ENCODE measurements around the gene RPS17. TPM values are rescaled to one million over a fixed set of nuclear protein-coding genes. Genes with fewer than 3 reads are reported as not detected.
"Not testable (repeated sequence)": the region's sequence is repeated elsewhere in the genome, so short reads cannot be mapped to it uniquely, and the experiment has no call there.

RPS17 gene
- total RNA-seq, 2 experiments from 2014 or later, result 1,680 to 1,976 TPM

DNA sequence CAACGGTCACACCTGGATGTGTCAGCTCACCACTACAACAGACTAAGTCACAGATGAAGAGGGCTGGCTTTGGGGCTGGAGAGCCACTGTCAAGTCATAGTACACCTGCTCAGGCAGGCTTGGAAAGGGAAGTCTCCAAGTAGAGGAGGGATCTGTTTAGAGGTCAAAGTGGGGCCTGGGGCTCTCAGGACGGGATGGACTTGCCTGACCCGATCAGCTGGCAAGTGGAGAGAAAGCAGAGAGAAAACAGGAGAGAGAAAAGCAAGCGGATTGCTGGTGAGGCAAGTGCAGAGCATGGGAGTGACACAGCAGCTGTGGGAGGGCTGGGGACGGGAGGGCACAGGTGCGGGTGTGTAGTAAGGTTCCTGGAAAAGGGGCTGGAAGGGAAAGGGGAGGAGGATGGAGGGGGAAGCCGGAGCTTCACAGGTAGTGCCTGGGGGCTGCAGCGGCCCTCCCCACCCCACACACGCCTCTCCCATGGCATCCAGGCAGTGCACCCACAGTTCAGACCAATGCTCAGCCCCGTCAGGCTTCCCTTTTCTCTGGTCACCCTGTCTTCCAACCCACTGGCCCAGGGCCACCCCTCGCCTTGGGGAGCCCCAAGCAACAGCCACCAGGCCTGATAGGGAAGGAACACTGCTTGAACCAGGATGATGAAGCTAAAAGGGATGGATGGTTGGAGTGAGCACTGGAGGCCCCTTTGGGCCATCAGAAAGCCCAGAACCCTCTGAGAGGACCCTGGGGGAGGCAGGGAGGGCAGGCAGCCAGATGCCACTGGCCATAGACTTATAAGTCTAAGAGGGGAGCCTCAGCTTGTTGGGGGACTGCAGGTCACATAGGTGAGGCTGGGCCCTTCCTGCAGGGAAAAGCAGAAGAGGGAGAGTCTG is 8.5 kb downstream of the RPS17 start:
- no peak overlapping the region for H3K4me3 Mint-ChIP-seq
- no peak for DNase-seq
- ChIA-PET CTCF (interaction anchor here (1.0 to 3.2 kb wide), 4 partner anchors 9 to 468 kb away, joined by 3 to 51 read pairs (median 6); partner anchors contain the start of gene RPS17), POLR2A (no interaction called here)
- peaks cover 25% of the 10 kb centered on the region for H3K36me3 Mint-ChIP-seq (ENCODE audit: low read depth)
- no peaks in the 10 kb centered on the region for H3K9me3 Mint-ChIP-seq
- no peak overlapping the region for H3K27ac Mint-ChIP-seq
- peaks cover 3% of the 10 kb centered on the region for H3K27me3 Mint-ChIP-seq
- peaks cover 18% of the 10 kb centered on the region for H3K4me1 Mint-ChIP-seq

DNA sequence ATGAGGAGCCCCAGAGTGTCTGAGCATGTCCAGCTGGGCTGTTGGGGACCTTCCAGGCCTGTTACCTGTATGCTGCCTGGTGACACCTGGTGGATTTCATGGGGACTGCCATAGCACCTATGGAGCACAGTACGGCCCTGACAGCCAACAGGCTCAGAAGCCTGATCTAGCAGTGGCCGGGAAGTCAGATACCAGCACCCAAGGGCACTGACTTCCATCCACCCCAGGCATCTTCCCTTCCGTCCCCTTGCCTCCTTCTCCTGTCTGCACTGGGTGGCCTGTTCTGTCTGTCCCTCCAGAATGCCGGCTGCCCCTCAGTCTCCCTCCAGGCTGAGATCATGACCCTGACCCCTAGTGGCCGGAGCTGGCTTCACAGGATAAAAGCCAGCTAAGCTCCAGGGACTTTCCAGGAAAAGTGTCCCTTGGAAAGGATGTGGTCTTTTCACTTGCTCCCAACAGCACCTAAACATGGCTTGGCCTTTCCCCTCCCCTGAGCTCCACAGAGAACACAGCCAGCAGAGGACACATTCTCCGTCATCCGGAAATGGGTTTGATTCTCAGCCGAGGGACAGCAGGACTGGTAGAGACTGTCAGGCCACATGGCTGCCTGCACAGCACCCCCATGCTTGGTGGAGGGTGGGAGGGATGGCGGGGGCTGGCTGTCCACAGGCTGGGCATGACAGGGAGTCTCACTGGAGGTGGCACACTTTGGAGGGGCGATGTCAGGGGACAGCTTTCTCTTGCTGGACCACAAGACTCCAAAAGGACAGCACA is 9.5 kb downstream of the RPS17 start:
- ChIA-PET CTCF (interaction anchor here (1.0 to 3.2 kb wide), 5 partner anchors 10 to 469 kb away, joined by 3 to 51 read pairs (median 4); partner anchors contain the start of gene RPS17), POLR2A (interaction anchor here (0.6 kb wide), 1 partner anchor 463 kb away, joined by 4 read pairs; no protein-coding TSS in a partner anchor)
- H3K4me1 Mint-ChIP-seq, result peaks cover 10% of the 10 kb centered on the region
- H3K9me3 Mint-ChIP-seq, result no peaks in the 10 kb centered on the region
- peak; percentile 79 for DNase-seq
- peaks cover 16% of the 10 kb centered on the region for H3K36me3 Mint-ChIP-seq (ENCODE audit: low read depth)
- H3K4me3 Mint-ChIP-seq, result peak overlapping the region; percentile 23
- peak overlapping the region; percentile 12 for H3K27ac Mint-ChIP-seq
- H3K27me3 Mint-ChIP-seq, result peaks cover 3% of the 10 kb centered on the region

DNA sequence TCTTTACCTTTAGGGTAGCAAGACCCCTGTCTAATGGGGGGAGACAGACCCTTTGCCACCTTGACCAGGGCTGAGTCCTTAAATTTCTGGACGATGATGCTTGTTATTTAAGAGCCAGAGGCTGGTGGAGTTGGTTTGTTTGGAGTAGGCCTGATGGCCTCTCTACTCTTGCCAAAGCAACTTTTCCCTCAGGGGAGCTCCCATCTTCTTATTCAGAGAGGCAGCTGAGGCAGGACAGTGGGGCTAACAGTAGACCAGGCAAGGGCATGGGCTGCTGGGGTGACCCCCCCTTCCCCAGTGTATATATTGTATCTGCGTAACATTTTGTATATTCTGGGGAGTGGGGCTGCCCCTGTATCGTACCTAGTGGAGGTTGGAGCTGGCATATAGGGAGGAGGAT is 10.3 kb downstream of the RPS17 start:
- Mint-ChIP-seq H3K27ac (no peak overlapping the region), H3K4me3 (no peak overlapping the region), H3K4me1 (peaks cover 10% of the 10 kb centered on the region), H3K9me3 (no peaks in the 10 kb centered on the region), H3K36me3 (ENCODE audit: low read depth) (peaks cover 9% of the 10 kb centered on the region), H3K27me3 (peaks cover 3% of the 10 kb centered on the region)
- POLR2A ChIA-PET, result no interaction called here
- CTCF ChIA-PET, result interaction anchor here (3.2 kb wide), 1 partner anchor 11 kb away, joined by 51 read pairs; the partner anchor contains the start of gene RPS17
- DNase-seq, result no peak

DNA sequence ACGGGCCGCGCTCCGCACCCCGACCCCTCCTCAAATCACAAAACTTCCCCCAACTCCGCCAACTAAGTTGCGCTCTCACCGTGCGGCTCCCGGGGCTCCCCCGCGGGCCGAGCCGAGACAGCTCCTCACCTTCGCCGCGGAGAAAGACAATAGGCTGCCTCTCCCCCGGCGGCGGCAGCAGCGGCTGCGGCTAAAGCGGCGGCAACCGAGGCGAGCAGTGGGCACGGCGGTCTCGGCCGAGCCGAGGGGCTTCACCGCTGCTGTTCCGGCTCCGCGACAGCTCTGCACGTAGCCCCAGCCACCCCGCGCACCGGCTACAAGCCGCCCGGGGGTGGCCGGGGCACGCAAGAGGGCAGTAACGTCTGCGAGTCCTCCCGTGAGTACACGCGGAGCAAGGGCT is 26.7 kb downstream of the RPS17 start:
- H3K9me3 Mint-ChIP-seq; H3K4me1 Mint-ChIP-seq; H3K27ac Mint-ChIP-seq; H3K36me3 Mint-ChIP-seq (ENCODE audit: low read depth); H3K4me3 Mint-ChIP-seq; POLR2A ChIA-PET; DNase-seq; CTCF ChIA-PET; H3K27me3 Mint-ChIP-seq: not testable (repeated sequence)

DNA sequence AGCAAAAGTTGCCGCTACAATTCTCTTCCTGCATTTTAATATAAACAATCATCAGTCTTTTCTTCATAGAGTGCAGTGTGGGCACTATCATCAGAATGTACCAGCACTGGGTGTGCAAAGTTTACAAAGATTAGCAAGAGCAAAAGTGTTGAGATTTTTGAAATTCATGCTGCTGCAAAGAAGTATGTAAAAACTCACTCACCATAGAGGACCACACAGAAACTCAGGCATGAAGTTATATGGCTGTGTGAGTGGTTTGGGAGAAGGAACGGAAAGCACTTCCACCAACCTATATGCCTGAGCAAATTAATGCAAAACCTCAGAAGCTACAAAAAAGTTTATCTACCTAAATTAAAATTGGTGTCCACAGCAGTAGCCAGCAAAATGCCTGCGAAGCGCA is 32.6 kb downstream of the RPS17 start:
- POLR2A ChIA-PET; DNase-seq; H3K4me1 Mint-ChIP-seq; H3K9me3 Mint-ChIP-seq; H3K27ac Mint-ChIP-seq; H3K36me3 Mint-ChIP-seq (ENCODE audit: low read depth); CTCF ChIA-PET; H3K4me3 Mint-ChIP-seq; H3K27me3 Mint-ChIP-seq: not testable (repeated sequence)

DNA sequence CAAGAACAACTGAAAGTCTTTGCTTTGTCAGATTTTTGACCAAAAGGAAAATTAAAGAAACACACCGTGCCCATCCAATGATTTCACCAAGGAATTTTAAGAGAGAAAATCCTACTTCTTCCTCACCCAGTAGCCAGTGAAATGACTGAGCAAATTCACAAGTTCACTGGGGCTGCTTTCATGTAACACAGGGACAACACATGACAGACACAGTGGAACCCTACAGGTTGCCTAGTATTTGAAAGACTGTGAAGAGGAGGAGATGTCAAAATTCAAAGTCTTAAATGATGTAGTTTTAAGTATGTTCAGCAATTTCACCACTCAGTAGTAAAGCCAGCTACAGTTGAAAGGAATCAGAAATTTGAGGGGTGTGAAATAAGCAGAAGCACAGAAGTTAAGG is 33.2 kb downstream of the RPS17 start:
- H3K27ac Mint-ChIP-seq; H3K4me1 Mint-ChIP-seq; H3K9me3 Mint-ChIP-seq; CTCF ChIA-PET; DNase-seq; POLR2A ChIA-PET; H3K36me3 Mint-ChIP-seq (ENCODE audit: low read depth); H3K27me3 Mint-ChIP-seq; H3K4me3 Mint-ChIP-seq: not testable (repeated sequence)

DNA sequence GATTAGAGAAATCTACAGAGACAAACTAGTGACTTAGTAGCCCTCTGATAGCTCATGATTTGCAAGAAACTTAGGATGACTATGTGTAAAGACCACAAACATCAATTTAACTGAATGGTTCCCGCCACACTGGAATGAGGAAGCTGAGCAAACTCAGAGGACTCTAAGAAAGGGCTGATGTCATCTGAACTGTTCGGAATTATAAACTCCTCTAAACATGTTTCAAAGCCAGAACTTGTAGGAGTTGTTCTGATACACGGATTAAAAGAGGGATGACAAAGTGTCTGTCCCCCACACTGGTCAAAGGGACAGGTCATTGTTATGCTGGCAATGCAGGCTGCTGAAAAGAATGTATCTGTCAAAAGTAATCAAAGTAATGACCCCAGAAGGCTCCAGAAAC is 34.4 kb downstream of the RPS17 start:
- H3K27ac Mint-ChIP-seq; H3K4me1 Mint-ChIP-seq; POLR2A ChIA-PET; H3K4me3 Mint-ChIP-seq; H3K9me3 Mint-ChIP-seq; CTCF ChIA-PET; DNase-seq; H3K36me3 Mint-ChIP-seq (ENCODE audit: low read depth); H3K27me3 Mint-ChIP-seq: not testable (repeated sequence)

DNA sequence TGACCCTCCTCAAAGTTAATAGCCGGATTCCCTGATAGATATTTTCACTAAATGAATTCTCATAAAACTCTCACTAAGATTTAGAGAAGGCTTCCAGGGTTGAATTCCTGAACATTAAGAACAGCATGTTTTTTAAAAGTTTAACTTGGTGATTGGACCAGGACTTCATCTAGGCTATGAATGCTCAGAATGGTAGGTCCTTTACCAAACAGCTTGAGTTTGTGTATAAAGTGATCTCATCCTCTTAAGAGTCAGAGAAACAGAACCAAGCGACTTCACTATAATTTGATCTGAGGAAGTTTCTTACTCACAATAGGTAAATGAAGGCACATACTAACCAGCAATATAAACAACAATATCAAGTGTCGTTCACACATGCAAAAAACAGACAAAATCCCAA is 36.2 kb downstream of the RPS17 start:
- DNase-seq; H3K4me1 Mint-ChIP-seq; POLR2A ChIA-PET; H3K27me3 Mint-ChIP-seq; H3K9me3 Mint-ChIP-seq; H3K36me3 Mint-ChIP-seq (ENCODE audit: low read depth); H3K27ac Mint-ChIP-seq; H3K4me3 Mint-ChIP-seq; CTCF ChIA-PET: not testable (repeated sequence)

DNA sequence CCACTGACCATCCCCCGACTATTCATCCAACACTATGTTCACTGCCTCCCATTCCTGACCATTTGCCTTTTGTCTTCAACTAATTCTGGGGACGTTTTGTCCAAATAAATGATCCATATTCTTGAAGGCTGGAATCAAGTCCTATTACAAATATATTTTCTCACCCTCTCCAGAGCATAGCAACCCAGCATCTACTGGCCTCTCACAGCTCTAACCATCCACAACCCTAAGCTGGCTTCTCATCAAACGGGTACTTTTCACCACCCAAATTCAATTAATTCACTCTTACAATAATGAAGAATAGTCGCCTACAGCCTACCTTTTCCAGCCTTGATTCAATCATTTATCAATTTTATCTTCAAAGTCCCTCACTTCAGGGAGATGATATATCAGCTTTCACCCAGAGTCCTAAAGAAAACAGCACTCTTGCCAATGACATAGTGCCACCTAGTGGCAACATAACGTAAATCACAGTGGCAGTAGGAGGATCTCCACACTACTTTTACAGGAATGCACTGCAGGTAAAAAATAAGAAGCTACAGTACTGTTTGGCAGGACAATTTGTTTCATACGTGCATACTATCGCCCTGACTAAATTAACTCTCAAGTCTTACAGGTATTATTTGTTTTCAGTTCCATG is 37.4 kb downstream of the RPS17 start:
- DNase-seq; H3K9me3 Mint-ChIP-seq; CTCF ChIA-PET; H3K4me1 Mint-ChIP-seq; H3K36me3 Mint-ChIP-seq (ENCODE audit: low read depth); H3K27me3 Mint-ChIP-seq; H3K4me3 Mint-ChIP-seq; H3K27ac Mint-ChIP-seq; POLR2A ChIA-PET: not testable (repeated sequence)

DNA sequence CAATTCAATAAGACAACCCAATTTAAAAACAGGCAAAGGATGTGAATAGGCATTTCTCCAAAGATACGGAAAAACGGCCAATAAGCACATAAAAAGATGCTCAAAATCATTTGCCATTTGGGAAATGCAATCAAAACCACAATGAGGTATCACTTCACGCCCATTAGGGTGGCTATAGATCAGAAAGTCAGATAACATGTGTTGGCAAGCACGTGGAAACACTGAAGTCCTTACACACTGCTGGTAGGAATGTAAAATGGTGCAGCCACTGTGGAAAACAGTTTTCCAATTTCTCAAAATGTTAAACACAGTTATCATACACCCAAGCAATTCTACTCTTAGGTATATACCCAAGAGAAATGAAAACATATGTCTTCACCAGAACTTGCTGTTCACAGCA is 39.5 kb downstream of the RPS17 start:
- CTCF ChIA-PET; H3K36me3 Mint-ChIP-seq (ENCODE audit: low read depth); H3K9me3 Mint-ChIP-seq; DNase-seq; H3K4me1 Mint-ChIP-seq; H3K4me3 Mint-ChIP-seq; POLR2A ChIA-PET; H3K27me3 Mint-ChIP-seq; H3K27ac Mint-ChIP-seq: not testable (repeated sequence)

DNA sequence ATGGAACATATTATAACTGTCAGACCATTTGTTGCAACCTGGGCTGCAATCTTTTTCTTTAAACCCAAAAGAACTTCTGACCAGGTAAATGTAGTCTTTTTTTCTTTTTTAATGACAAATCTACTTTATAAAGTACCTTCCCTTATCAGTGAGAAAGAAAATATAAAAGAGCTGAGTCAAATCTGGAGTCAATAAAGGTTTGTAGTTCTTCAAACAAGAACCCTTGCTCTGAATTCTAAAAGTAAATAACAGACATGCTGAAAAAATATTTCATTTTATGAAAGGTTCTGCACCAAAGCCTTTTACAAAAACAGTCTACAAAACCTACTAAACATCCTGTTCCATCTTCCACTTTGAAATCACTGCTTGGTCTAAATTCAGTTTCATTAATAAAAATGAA is 42.3 kb downstream of the RPS17 start:
- H3K27me3 Mint-ChIP-seq; H3K27ac Mint-ChIP-seq; H3K4me1 Mint-ChIP-seq; H3K36me3 Mint-ChIP-seq (ENCODE audit: low read depth); CTCF ChIA-PET; H3K9me3 Mint-ChIP-seq; POLR2A ChIA-PET; DNase-seq; H3K4me3 Mint-ChIP-seq: not testable (repeated sequence)

DNA sequence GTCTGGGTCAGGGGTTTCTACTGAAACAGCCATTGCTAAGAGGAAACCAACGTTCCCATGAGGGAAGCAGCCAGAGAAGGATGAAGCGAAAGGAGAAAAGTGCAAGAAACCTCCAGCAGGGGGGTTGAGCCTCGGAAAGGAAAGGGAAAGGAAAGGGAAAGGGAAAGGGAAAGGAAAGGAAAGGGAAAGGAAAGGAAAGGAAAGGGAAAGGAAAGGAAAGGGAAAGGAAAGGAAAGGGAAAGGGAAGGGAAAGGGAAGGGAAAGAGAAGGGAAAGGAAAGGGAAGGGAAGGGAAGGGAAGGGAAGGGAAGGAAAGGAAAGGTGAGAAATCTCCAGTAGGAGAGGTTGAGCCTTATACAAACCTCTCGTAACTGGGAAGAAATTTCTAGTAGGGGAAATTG is 52.0 kb downstream of the RPS17 start:
- H3K9me3 Mint-ChIP-seq; CTCF ChIA-PET; DNase-seq; H3K4me1 Mint-ChIP-seq; H3K27ac Mint-ChIP-seq; POLR2A ChIA-PET; H3K36me3 Mint-ChIP-seq (ENCODE audit: low read depth); H3K27me3 Mint-ChIP-seq; H3K4me3 Mint-ChIP-seq: not testable (repeated sequence)

DNA sequence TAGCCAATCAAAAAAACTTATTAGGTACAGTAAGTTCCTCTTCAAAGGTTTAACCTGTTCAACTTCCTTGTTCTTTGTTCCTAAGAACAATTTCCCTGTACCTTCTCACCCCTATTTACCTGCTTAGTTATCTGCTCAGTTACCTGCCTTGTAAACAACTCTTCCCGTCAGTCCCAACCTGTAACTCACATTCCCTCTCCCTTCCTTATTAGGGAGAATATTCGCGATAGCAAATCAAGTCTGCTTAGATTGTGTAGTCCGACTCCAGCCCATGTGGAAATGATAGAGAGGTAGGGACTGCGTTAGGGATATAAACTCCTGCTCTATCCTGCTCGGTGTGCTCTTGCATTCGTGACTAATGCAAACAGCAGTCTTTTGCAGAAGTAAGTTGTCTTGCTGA is 53.2 kb downstream of the RPS17 start:
- H3K27me3 Mint-ChIP-seq; H3K36me3 Mint-ChIP-seq (ENCODE audit: low read depth); H3K4me1 Mint-ChIP-seq; CTCF ChIA-PET; H3K27ac Mint-ChIP-seq; DNase-seq; H3K9me3 Mint-ChIP-seq; H3K4me3 Mint-ChIP-seq; POLR2A ChIA-PET: not testable (repeated sequence)

Data from activated CD4-positive, alpha-beta T cell treated with anti-CD3 and anti-CD28 coated beads, Interleukin-2, amount 10 ng/mL, durations not matched to agents 7 days and 5 days (primary cell).